Cardiac muscle cell (in vitro differentiated cells and primary cell): ENCODE measurements around the gene ST3GAL3. TPM values are rescaled to one million over a fixed set of nuclear protein-coding genes. Genes with fewer than 3 reads are reported as not detected.

Source experiments
- DNase-seq, 2 donors: peaks; one replicate each; pipeline versions ENCODE4 v3.0.0 to v3.0.0-alpha.2; 2010 to 2017; ENCODE audit warnings: low read depth in 1 of 2, low spot score in 1 of 2
- H3K27ac ChIP-seq: fragments of 200-600 bp; sonication (generic); 2 replicates; pipeline ENCODE4 v1.5.1; 2016
- H3K27me3 ChIP-seq: fragments of 200-600 bp; sonication (generic); 2 replicates; pipeline ENCODE4 v1.6.0; 2016; ENCODE audit warnings: control low read depth
- H3K36me3 ChIP-seq: fragments of 200-600 bp; sonication (generic); 2 replicates; pipeline ENCODE4 v1.5.1; 2016; ENCODE audit warnings: control low read depth
- H3K4me1 ChIP-seq: fragments of 200-600 bp; sonication (generic); 2 replicates; pipeline ENCODE4 v1.8.1; 2017; ENCODE audit warnings: low read depth, mild to moderate bottlenecking, mixed run types
- H3K4me3 ChIP-seq: fragments of 200-600 bp; sonication (generic); 2 replicates; pipeline ENCODE4 v1.5.1; 2016; ENCODE audit warnings: mild to moderate bottlenecking
- H3K9me3 ChIP-seq: fragments of 200-600 bp; sonication (generic); 2 replicates; pipeline ENCODE4 v1.5.1; 2017; ENCODE audit warnings: low read depth, mild to moderate bottlenecking, control low read depth
- CTCF ChIP-seq: IDR thresholded peaks from 2 replicates; pipeline ENCODE4 v1.5.1; 2012; ENCODE audit warnings: low read depth, mild to moderate bottlenecking, low read length
- polyA plus RNA-seq: library from polyadenylated mRNA; unstranded; fragments of >200 nt; fragmentation: Nextera tagmentation; extraction: Ambion mirVana; gene quantifications from 2 replicates; pipeline ENCODE4 v1.2.1, GENCODE V29; 2016
- total RNA-seq: library from RNA; depleted of rRNA; stranded (reverse); fragments of >200 nt; gene quantifications from 2 replicates; pipeline ENCODE4 v1.2.3, GENCODE V29; 2016

Gene ST3GAL3
- total and polyA plus RNA-seq, 2 experiments from 2014 or later: 34.7 to 35.7 TPM

- Histone ChIP-seq H3K27me3 (no peaks in the 10 kb centered on the region), H3K9me3 (no peaks in the 10 kb centered on the region), H3K36me3 (peaks cover 21% of the 10 kb centered on the region), H3K27ac (no peak overlapping the region), H3K4me3 (no peak overlapping the region), H3K4me1 (peaks cover 3% of the 10 kb centered on the region)
- DNase-seq: no peak
- TF ChIP-seq CTCF: no peak
Measured at GRCh38 chr1:43957407-43958040, 250.2 kb downstream of the ST3GAL3 start.

- no peaks in the 10 kb centered on the region for H3K9me3 ChIP-seq
- no peak for TF ChIP-seq CTCF
- peaks cover 21% of the 10 kb centered on the region for H3K36me3 ChIP-seq
- H3K4me1 ChIP-seq: no peaks in the 10 kb centered on the region
- H3K27me3 ChIP-seq: no peaks in the 10 kb centered on the region
- no peak for DNase-seq
- no peak overlapping the region for H3K4me3 ChIP-seq
- no peak overlapping the region for H3K27ac ChIP-seq
Measured at GRCh38 chr1:43958351-43959255, 251.3 kb downstream of the ST3GAL3 start.

GRCh38 chr1:43960798-43961197 lies 253.5 kb downstream of the ST3GAL3 start:
- no peak for TF ChIP-seq CTCF
- DNase-seq: no peak
- Histone ChIP-seq H3K9me3 (no peaks in the 10 kb centered on the region), H3K27ac (no peak overlapping the region), H3K4me3 (no peak overlapping the region), H3K36me3 (peaks cover 21% of the 10 kb centered on the region), H3K27me3 (no peaks in the 10 kb centered on the region), H3K4me1 (no peaks in the 10 kb centered on the region)

- TF ChIP-seq CTCF: no peak
- Histone ChIP-seq H3K36me3 (peaks cover 21% of the 10 kb centered on the region), H3K27me3 (no peaks in the 10 kb centered on the region), H3K27ac (no peak overlapping the region), H3K9me3 (no peaks in the 10 kb centered on the region), H3K4me1 (no peaks in the 10 kb centered on the region), H3K4me3 (no peak overlapping the region)
- no peak for DNase-seq
Measured at GRCh38 chr1:43961692-43962091, 254.4 kb downstream of the ST3GAL3 start.

GRCh38 chr1:43962324-43962723 lies 255.0 kb downstream of the ST3GAL3 start:
- Histone ChIP-seq H3K27me3 (no peaks in the 10 kb centered on the region), H3K36me3 (peaks cover 17% of the 10 kb centered on the region), H3K9me3 (no peaks in the 10 kb centered on the region), H3K4me3 (no peak overlapping the region), H3K4me1 (no peaks in the 10 kb centered on the region), H3K27ac (no peak overlapping the region)
- no peak for DNase-seq
- no peak for TF ChIP-seq CTCF
